Neuronal stem cell (in vitro differentiated cells): ENCODE data around the gene PGP.
A peak's percentile ranks its signal among the peaks of the same experiment; 100 is the strongest.

Experiments
- DNase-seq: peaks from one replicate; pipeline ENCODE4 v3.0.0-alpha.2; 2013; ENCODE audit warnings: low spot score
- H2AFZ ChIP-seq: one replicate; pipeline ENCODE4 v1.6.1; 2013; ENCODE audit warnings: mild to moderate bottlenecking, low read length, inconsistent platforms
- H2AK5ac ChIP-seq: 2 replicates; pipeline ENCODE4 v1.6.1; 2013; ENCODE audit warnings: low read depth, mild to moderate bottlenecking, inconsistent platforms, low read length, moderate library complexity, mixed read lengths
- H2BK120ac ChIP-seq: 2 replicates; pipeline ENCODE4 v1.6.1; 2013; ENCODE audit warnings: low read depth, mild to moderate bottlenecking, inconsistent platforms, low read length, moderate library complexity, mixed read lengths
- H2BK12ac ChIP-seq: one replicate; pipeline ENCODE4 v1.6.1; 2013; ENCODE audit warnings: low read length, inconsistent platforms
- H2BK15ac ChIP-seq: 2 replicates; pipeline ENCODE4 v1.6.1; 2013; ENCODE audit warnings: mild to moderate bottlenecking, low read length, inconsistent platforms, mixed read lengths
- H2BK5ac ChIP-seq: one replicate; pipeline ENCODE4 v1.6.1; 2013; ENCODE audit warnings: inconsistent platforms, mild to moderate bottlenecking, low read length, moderate library complexity
- H3K14ac ChIP-seq: one replicate; pipeline ENCODE4 v1.6.1; 2013; ENCODE audit warnings: low read length, inconsistent platforms
- H3K18ac ChIP-seq: 2 replicates; pipeline ENCODE4 v1.6.1; 2013; ENCODE audit warnings: low read length, inconsistent platforms
- H3K23ac ChIP-seq: 2 replicates; pipeline ENCODE4 v1.6.1; 2013; ENCODE audit warnings: low read depth, mild to moderate bottlenecking, mixed read lengths, low read length, inconsistent platforms; ENCODE audit not compliant: poor library complexity
- H3K27ac ChIP-seq: replicated peaks from 3 replicates; pipeline ENCODE4 v1.5.1; 2013; ENCODE audit warnings: low read length, inconsistent platforms
- H3K27me3 ChIP-seq, 3 experiments: 2 replicates each; pipeline ENCODE4 v1.6.1; 2013; ENCODE audit warnings: low read length in 3 of 3, mild to moderate bottlenecking in 2 of 3, inconsistent platforms in 1 of 3, low read depth in 1 of 3, mixed read lengths in 1 of 3, moderate library complexity in 1 of 3; ENCODE audit not compliant: control insufficient read depth in 3 of 3, insufficient read depth in 3 of 3
- H3K36me3 ChIP-seq, 2 donors: replicated peaks in 1 of 2; 2 replicates each; pipeline ENCODE4 v1.6.1; 2013; ENCODE audit warnings: low read length in 2 of 2; ENCODE audit not compliant: control insufficient read depth in 2 of 2, insufficient read depth in 2 of 2
- H3K4ac ChIP-seq: 2 replicates; pipeline ENCODE4 v1.6.1; 2013; ENCODE audit warnings: inconsistent platforms, mild to moderate bottlenecking, low read length, moderate library complexity
- H3K4me1 ChIP-seq, 2 donors: 1 replicate in 1 of 2; 2 replicates in 1 of 2; pipeline ENCODE4 v1.6.1; 2013; ENCODE audit warnings: low read length in 2 of 2, low read depth in 1 of 2; ENCODE audit not compliant: control insufficient read depth in 2 of 2, insufficient read depth in 1 of 2
- H3K4me2 ChIP-seq: one replicate; pipeline ENCODE4 v1.6.1; 2013; ENCODE audit warnings: mild to moderate bottlenecking, low read length, inconsistent platforms; ENCODE audit not compliant: insufficient read depth, poor library complexity, severe bottlenecking
- H3K4me3 ChIP-seq, 2 donors: 2 replicates each; pipeline ENCODE4 v1.5.1; 2013; ENCODE audit warnings: low read length in 2 of 2, mild to moderate bottlenecking in 2 of 2, inconsistent platforms in 1 of 2, moderate library complexity in 1 of 2
- H3K79me1 ChIP-seq: one replicate; pipeline ENCODE4 v1.6.1; 2013; ENCODE audit warnings: low read depth, mild to moderate bottlenecking, inconsistent platforms, low read length, moderate library complexity
- H3K9ac ChIP-seq: one replicate; pipeline ENCODE4 v1.6.1; 2013; ENCODE audit warnings: mild to moderate bottlenecking, low read depth, low read length, inconsistent platforms; ENCODE audit not compliant: poor library complexity
- H3K9me3 ChIP-seq, 2 donors: replicated peaks in 1 of 2; 2 replicates each; pipeline versions ENCODE3 to v1.6.1; 2013; ENCODE audit warnings: low read length in 2 of 2, mild to moderate bottlenecking in 2 of 2, inconsistent platforms in 1 of 2, low read depth in 1 of 2, mixed read lengths in 1 of 2, moderate library complexity in 1 of 2; ENCODE audit not compliant: control insufficient read depth in 2 of 2, insufficient read depth in 1 of 2
- H4K8ac ChIP-seq: one replicate; pipeline ENCODE4 v1.6.1; 2013; ENCODE audit warnings: low read depth, mild to moderate bottlenecking, inconsistent platforms, low read length, moderate library complexity
- H4K91ac ChIP-seq: one replicate; pipeline ENCODE4 v1.6.1; 2013; ENCODE audit warnings: low read length, low read depth, mild to moderate bottlenecking, inconsistent platforms; ENCODE audit not compliant: poor library complexity
- WGBS, 2 donors: extraction: QIAGEN DNeasy Blood & Tissue Kit; methylation state at CpG; one replicate each; pipeline ENCODE4 v1.1.7; 2013; ENCODE audit warnings: missing lambda C conversion rate in 2 of 2, mixed read lengths in 1 of 2; ENCODE audit not compliant: insufficient read length in 2 of 2, insufficient replicate concordance in 1 of 2; ENCODE audit errors: extremely low coverage in 2 of 2; 5-methylcytosine and 5-hydroxymethylcytosine counted together

The PGP gene

GRCh38 chr16:2206420-2206779 is 8.2 kb downstream of the PGP start:
- peaks cover 30 to 43% of the 10 kb centered on the region in 2 donors for H3K36me3 ChIP-seq
- H2BK120ac ChIP-seq = no peak overlapping the region
- peaks cover 6 to 9% of the 10 kb centered on the region in 2 donors for H3K4me1 ChIP-seq
- H3K27me3 ChIP-seq = no peaks in the 10 kb centered on the region
- H2BK12ac ChIP-seq = no peak overlapping the region
- peaks cover 18% of the 10 kb centered on the region for H3K79me1 ChIP-seq
- peak overlapping the region; percentile 95 for H3K9ac ChIP-seq
- peak overlapping the region; percentile 64 for H4K91ac ChIP-seq
- peak overlapping the region; percentile 100 for H2AK5ac ChIP-seq
- peak overlapping the region; percentile 85 for H3K4me2 ChIP-seq
- H3K4me3 ChIP-seq = peak overlapping the region in 1 of 2 donors; percentile 90
- no peak overlapping the region for H3K14ac ChIP-seq
- H2BK5ac ChIP-seq = peak overlapping the region; percentile 98
- no CpG with 5 or more reads among the region's 18 CpGs for WGBS, 2 donors
- H3K9me3 ChIP-seq = no peaks in the 10 kb centered on the region
- no peak overlapping the region for H2AFZ ChIP-seq
- H3K27ac ChIP-seq = peak overlapping the region; percentile 2
- peak overlapping the region; percentile 93 for H4K8ac ChIP-seq
- H2BK15ac ChIP-seq = peak overlapping the region; percentile 90
- peak overlapping the region; percentile 98 for H3K23ac ChIP-seq
- no peak for DNase-seq
- H3K4ac ChIP-seq = no peak overlapping the region
- H3K18ac ChIP-seq = no peak overlapping the region

GRCh38 chr16:2205967-2206313 is 8.7 kb downstream of the PGP start:
- no CpG with 5 or more reads among the region's 16 CpGs for WGBS, 2 donors
- peak overlapping the region; percentile 87 for H2BK120ac ChIP-seq
- peak overlapping the region; percentile 90 for H2BK15ac ChIP-seq
- H2BK5ac ChIP-seq = peak overlapping the region; percentile 98
- H3K23ac ChIP-seq = peak overlapping the region; percentile 98
- no peaks in the 10 kb centered on the region for H3K9me3 ChIP-seq
- peak overlapping the region; percentile 90 to 97 for H3K4me3 ChIP-seq
- peak overlapping the region; percentile 64 for H4K91ac ChIP-seq
- peak overlapping the region; percentile 100 for H2AK5ac ChIP-seq
- peaks cover 18% of the 10 kb centered on the region for H3K79me1 ChIP-seq
- H4K8ac ChIP-seq = no peak overlapping the region
- peaks cover 6 to 9% of the 10 kb centered on the region in 2 donors for H3K4me1 ChIP-seq
- peak overlapping the region; percentile 85 for H3K4me2 ChIP-seq
- peaks cover 30 to 43% of the 10 kb centered on the region in 2 donors for H3K36me3 ChIP-seq
- H2AFZ ChIP-seq = peak overlapping the region; percentile 97
- H3K9ac ChIP-seq = peak overlapping the region; percentile 95
- peak overlapping the region; percentile 100 for H2BK12ac ChIP-seq
- peak overlapping the region; percentile 82 for H3K14ac ChIP-seq
- H3K18ac ChIP-seq = peak overlapping the region; percentile 96
- DNase-seq = no peak
- peak overlapping the region; percentile 76 for H3K4ac ChIP-seq
- peak overlapping the region; percentile 92 for H3K27ac ChIP-seq
- no peaks in the 10 kb centered on the region for H3K27me3 ChIP-seq

- Histone ChIP-seq H3K79me1 (peaks cover 18% of the 10 kb centered on the region), H4K8ac (peak within 1 kb of the TSS; percentile 93), H2BK5ac (peak within 1 kb of the TSS; percentile 98), H3K18ac (peak within 1 kb of the TSS; percentile 100), H3K4ac (peak within 1 kb of the TSS; percentile 76), H2BK12ac (peak within 1 kb of the TSS; percentile 100), H2AFZ (peak within 1 kb of the TSS; percentile 97), H3K9ac (peak within 1 kb of the TSS; percentile 98), H2AK5ac (peak within 1 kb of the TSS; percentile 100), H3K9me3 (peaks cover 0 to 2% of the 10 kb centered on the region in 2 donors), H3K4me2 (peak within 1 kb of the TSS; percentile 85), H3K4me1 (peaks cover 6 to 9% of the 10 kb centered on the region in 2 donors), H3K36me3 (peaks cover 30 to 43% of the 10 kb centered on the region in 2 donors), H4K91ac (peak within 1 kb of the TSS; percentile 85), H3K27ac (peak within 1 kb of the TSS; percentile 92), H3K23ac (peak within 1 kb of the TSS; percentile 98), H3K27me3 (peaks cover 0 to 2% (median 2%) of the 10 kb centered on the region in 3 experiments), H3K14ac (peak within 1 kb of the TSS; percentile 100), H3K4me3 (peak within 1 kb of the TSS; percentile 90 to 97), H2BK15ac (peak within 1 kb of the TSS; percentile 90), H2BK120ac (peak within 1 kb of the TSS; percentile 87)
- DNase-seq = peak; percentile 91
- WGBS, 2 donors = no CpG with 5 or more reads among the region's 93 CpGs
Measured at GRCh38 chr16:2205104-2205966, 9.3 kb downstream of the PGP start, which contains the start of gene MLST8. TSS of gene MLST8 (plus strand) at chr16:2205454. CDS start at chr16:2206086, 632 bp downstream.
